Lower lobe of right lung (tissue), 2 donors: ENCODE measurements around the gene OLIG1. TPM values are rescaled to one million over a fixed set of nuclear protein-coding genes. Genes with fewer than 3 reads are reported as not detected.

Source experiments
- ATAC-seq, 2 donors: fragments of 200-7000 bp; cut with Tn5 transposase; one replicate each; pipeline ENCODE4 v1.9.1; 2020 to 2022; ENCODE audit warnings: mild to moderate bottlenecking in 2 of 2, moderate library complexity in 2 of 2
- DNase-seq: peaks from one replicate; pipeline ENCODE4 v3.0.0-alpha.2; 2020
- H3K27ac ChIP-seq: fragments of 200-600 bp; one replicate; pipeline ENCODE4 v1.8.0; 2022
- H3K27me3 ChIP-seq: fragments of 200-600 bp; one replicate; pipeline ENCODE4 v1.8.0; 2022; ENCODE audit warnings: low read depth
- H3K36me3 ChIP-seq: fragments of 200-600 bp; one replicate; pipeline ENCODE4 v1.8.0; 2022; ENCODE audit warnings: mild to moderate bottlenecking
- H3K4me1 ChIP-seq: fragments of 200-600 bp; one replicate; pipeline ENCODE4 v1.8.0; 2022
- H3K4me3 ChIP-seq: fragments of 200-600 bp; one replicate; pipeline ENCODE4 v1.8.0; 2022; ENCODE audit warnings: mild to moderate bottlenecking
- H3K9me3 ChIP-seq: fragments of 200-600 bp; one replicate; pipeline ENCODE4 v1.8.0; 2022
- intact Hi-C: fragments of 100-400 bp; cut with DNase I; formaldehyde crosslinking; loops from one replicate; pipeline ENCODE4 v1.11.0; 2022
- total RNA-seq: library from RNA; stranded (reverse); fragmentation: NEBNext Ultra II Directional; extraction: Animal tissue kit (Norgen Biotek cat#: 25700); gene quantifications from one replicate; pipeline ENCODE4 v1.2.1, GENCODE V29; 2021
- TF ChIP-seq, protein P1 (sequence below): fragments of 200-600 bp; IDR thresholded peaks from one replicate; pipeline ENCODE4 v1.8.0; 2022; ENCODE audit warnings: antibody characterized with exemption, mild to moderate bottlenecking
- donor health status: DM: no; HTN: yes; CAD: no; lungs with severe emphysema.

The OLIG1 gene
- total RNA-seq, 1 donor from 2014 or later, result 0.59 TPM

DNA sequence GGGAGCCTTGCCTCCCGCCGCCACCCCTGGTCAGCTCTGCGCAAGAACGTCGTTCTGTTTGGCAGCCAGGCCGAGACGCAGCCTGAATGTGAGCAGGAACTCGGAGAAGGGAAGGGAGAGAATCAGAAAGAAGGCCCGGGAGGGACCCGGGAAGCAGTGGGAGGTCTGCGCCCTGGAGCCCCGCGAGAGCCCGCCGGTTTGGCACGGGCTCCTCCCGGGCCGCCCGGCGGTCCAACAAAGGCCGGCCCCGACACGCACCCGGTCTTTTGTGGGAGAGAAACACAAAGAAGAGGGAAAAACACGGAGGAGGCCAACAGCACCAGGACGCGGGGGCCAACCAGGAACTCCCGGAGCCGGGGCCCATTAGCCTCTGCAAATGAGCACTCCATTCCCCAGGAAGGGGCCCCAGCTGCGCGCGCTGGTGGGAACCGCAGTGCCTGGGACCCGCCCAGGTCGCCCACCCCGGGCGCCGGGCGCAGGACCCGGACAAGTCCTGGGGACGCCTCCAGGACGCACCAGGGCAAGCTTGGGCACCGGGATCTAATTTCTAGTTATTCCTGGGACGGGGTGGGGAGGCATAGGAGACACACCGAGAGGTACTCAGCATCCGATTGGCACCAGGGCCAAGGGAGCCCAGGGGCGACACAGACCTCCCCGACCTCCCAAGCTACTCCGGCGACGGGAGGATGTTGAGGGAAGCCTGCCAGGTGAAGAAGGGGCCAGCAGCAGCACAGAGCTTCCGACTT lies 46.9 kb upstream of the OLIG1 start:
- Histone ChIP-seq H3K27ac (no peak overlapping the region), H3K36me3 (no peaks in the 10 kb centered on the region), H3K4me1 (peaks cover 49% of the 10 kb centered on the region), H3K9me3 (no peaks in the 10 kb centered on the region), H3K4me3 (peak overlapping the region; percentile 7), H3K27me3 (peaks cover 99% of the 10 kb centered on the region)
- DNase-seq (no peak), ATAC-seq (no peak)
- intact Hi-C loops, result no loop called here
- TF ChIP-seq, protein P1, sequence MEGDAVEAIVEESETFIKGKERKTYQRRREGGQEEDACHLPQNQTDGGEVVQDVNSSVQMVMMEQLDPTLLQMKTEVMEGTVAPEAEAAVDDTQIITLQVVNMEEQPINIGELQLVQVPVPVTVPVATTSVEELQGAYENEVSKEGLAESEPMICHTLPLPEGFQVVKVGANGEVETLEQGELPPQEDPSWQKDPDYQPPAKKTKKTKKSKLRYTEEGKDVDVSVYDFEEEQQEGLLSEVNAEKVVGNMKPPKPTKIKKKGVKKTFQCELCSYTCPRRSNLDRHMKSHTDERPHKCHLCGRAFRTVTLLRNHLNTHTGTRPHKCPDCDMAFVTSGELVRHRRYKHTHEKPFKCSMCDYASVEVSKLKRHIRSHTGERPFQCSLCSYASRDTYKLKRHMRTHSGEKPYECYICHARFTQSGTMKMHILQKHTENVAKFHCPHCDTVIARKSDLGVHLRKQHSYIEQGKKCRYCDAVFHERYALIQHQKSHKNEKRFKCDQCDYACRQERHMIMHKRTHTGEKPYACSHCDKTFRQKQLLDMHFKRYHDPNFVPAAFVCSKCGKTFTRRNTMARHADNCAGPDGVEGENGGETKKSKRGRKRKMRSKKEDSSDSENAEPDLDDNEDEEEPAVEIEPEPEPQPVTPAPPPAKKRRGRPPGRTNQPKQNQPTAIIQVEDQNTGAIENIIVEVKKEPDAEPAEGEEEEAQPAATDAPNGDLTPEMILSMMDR, result no peak

DNA sequence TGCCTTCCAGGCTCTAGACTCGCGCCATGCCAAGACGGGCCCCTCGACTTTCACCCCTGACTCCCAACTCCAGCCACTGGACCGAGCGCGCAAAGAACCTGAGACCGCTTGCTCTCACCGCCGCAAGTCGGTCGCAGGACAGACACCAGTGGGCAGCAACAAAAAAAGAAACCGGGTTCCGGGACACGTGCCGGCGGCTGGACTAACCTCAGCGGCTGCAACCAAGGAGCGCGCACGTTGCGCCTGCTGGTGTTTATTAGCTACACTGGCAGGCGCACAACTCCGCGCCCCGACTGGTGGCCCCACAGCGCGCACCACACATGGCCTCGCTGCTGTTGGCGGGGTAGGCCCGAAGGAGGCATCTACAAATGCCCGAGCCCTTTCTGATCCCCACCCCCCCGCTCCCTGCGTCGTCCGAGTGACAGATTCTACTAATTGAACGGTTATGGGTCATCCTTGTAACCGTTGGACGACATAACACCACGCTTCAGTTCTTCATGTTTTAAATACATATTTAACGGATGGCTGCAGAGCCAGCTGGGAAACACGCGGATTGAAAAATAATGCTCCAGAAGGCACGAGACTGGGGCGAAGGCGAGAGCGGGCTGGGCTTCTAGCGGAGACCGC lies 46.3 kb upstream of the OLIG1 start:
- DNase-seq (no peak), ATAC-seq (no peak)
- Histone ChIP-seq H3K9me3 (no peaks in the 10 kb centered on the region), H3K27me3 (peaks cover 100% of the 10 kb centered on the region), H3K4me3 (peak overlapping the region; percentile 7), H3K27ac (no peak overlapping the region), H3K4me1 (peaks cover 56% of the 10 kb centered on the region), H3K36me3 (no peaks in the 10 kb centered on the region)
- intact Hi-C loops, result no loop called here
- TF ChIP-seq, protein P1, result no peak

DNA sequence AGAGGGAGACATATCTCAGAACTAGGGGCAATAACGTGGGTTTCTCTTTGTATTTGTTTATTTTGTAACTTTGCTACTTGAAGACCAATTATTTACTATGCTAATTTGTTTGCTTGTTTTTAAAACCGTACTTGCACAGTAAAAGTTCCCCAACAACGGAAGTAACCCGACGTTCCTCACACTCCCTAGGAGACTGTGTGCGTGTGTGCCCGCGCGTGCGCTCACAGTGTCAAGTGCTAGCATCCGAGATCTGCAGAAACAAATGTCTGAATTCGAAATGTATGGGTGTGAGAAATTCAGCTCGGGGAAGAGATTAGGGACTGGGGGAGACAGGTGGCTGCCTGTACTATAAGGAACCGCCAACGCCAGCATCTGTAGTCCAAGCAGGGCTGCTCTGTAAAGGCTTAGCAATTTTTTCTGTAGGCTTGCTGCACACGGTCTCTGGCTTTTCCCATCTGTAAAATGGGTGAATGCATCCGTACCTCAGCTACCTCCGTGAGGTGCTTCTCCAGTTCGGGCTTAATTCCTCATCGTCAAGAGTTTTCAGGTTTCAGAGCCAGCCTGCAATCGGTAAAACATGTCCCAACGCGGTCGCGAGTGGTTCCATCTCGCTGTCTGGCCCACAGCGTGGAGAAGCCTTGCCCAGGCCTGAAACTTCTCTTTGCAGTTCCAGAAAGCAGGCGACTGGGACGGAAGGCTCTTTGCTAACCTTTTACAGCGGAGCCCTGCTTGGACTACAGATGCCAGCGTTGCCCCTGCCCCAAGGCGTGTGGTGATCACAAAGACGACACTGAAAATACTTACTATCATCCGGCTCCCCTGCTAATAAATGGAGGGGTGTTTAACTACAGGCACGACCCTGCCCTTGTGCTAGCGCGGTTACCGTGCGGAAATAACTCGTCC lies 45.5 kb upstream of the OLIG1 start:
- H3K36me3 ChIP-seq, result no peaks in the 10 kb centered on the region
- DNase-seq (no peak), ATAC-seq (no peak)
- TF ChIP-seq, protein P1, result no peak
- H3K4me1 ChIP-seq, result peaks cover 61% of the 10 kb centered on the region
- intact Hi-C loops, result no loop called here
- H3K27ac ChIP-seq, result no peak overlapping the region
- peaks cover 100% of the 10 kb centered on the region for H3K27me3 ChIP-seq
- no peak overlapping the region for H3K4me3 ChIP-seq
- H3K9me3 ChIP-seq, result no peaks in the 10 kb centered on the region

DNA sequence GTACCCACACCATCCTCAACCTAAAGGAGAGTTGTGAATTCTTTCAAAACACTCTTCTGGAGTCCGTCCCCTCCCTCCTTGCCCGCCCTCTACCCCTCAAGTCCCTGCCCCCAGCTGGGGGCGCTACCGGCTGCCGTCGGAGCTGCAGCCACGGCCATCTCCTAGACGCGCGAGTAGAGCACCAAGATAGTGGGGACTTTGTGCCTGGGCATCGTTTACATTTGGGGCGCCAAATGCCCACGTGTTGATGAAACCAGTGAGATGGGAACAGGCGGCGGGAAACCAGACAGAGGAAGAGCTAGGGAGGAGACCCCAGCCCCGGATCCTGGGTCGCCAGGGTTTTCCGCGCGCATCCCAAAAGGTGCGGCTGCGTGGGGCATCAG lies 44.8 kb upstream of the OLIG1 start:
- TF ChIP-seq, protein P1, result no peak
- Histone ChIP-seq H3K4me1 (peaks cover 58% of the 10 kb centered on the region), H3K4me3 (no peak overlapping the region), H3K36me3 (no peaks in the 10 kb centered on the region), H3K27ac (no peak overlapping the region), H3K9me3 (no peaks in the 10 kb centered on the region), H3K27me3 (peaks cover 100% of the 10 kb centered on the region)
- ATAC-seq (no peak), DNase-seq (no peak)
- intact Hi-C loops, result no loop called here
